ENCODE data around the gene RGP1.

- TF ChIP-seq CTCF (conservative IDR thresholded peaks at IDR 0.05; ENCODE audit: low read length) = no peak
- no peak for TF ChIP-seq EZH2phosphoT487 (IDR thresholded peaks at IDR 0.05; ENCODE audit: borderline replicate concordance)
These were observed 8.8 kb downstream of the RGP1 start for GRCh38 chr9:35757892-35758275.
